GM18505 (cell line): ENCODE data around the gene KCND3.

ENCODE experiments used
- ATAC-seq: cut with Tn5 transposase; IDR thresholded peaks from one replicate; pipeline ENCODE4 v1.9.1; 2021; ENCODE audit not compliant: unreplicated experiment
- POLR2A ChIP-seq: IDR thresholded peaks from 4 replicates; pipeline ENCODE4 v1.6.1; 2011; ENCODE audit warnings: borderline replicate concordance; ENCODE audit not compliant: insufficient read depth, insufficient read length; ENCODE audit errors: extremely low read depth

The KCND3 gene

GRCh38 chr1:111776861-111777260 lies 212.6 kb downstream of the KCND3 start:
- no peak for ATAC-seq
- TF ChIP-seq POLR2A: no peak

- ATAC-seq: no peak
- no peak for TF ChIP-seq POLR2A
Measured at GRCh38 chr1:111776391-111776790, 213.1 kb downstream of the KCND3 start.

DNA sequence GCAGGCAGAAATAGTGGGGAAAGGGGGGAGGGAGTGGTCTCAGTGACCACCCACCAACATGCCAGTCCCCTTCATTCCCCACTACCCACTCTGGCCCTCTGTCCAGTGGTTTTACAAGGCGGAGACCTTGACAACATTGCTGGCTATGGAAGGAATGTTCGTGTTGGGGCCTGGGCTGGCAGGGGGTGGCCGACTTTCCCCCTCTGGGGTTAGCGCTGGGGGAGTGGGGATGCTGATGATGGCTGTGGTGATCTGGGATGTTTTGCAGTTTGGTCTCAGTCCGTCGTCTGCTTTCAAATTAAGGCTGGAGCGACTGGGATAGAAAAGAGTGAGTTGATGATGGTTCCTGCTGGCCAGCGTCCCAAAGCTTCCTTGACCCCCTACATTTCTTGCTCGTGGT lies 213.5 kb downstream of the KCND3 start:
- ATAC-seq: no peak
- no peak for TF ChIP-seq POLR2A

- TF ChIP-seq POLR2A: no peak
- no peak for ATAC-seq
Measured at GRCh38 chr1:111770916-111771315, 218.6 kb downstream of the KCND3 start.

DNA sequence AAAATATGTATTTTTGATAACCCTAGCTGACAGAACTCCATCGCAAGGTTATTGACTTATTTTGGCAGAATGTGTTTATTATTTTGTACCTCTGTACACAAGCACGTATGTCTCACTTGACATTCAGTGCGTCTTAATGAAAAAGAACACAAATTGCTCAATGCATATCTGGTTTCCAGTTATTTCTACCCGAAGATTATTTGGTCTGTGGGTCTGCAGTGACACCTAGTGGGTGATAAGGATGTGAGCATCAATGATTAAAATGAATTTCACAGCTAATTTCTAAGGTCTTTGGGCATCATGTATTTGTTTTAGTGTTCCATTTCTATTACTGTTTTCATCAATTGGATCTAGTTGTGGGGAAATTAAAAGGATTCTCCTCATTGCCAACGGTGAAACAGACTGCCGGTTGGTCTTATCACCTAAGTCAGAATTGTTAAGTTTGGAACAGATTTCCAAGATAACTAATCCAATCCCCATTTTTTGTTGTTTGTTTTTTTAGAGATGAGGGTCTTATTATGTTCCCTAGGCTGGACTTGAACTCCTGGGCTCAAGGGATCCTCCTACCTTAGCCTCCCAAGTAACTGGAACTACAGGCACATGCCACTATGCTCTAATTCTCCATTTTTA lies 219.8 kb downstream of the KCND3 start:
- ATAC-seq: no peak
- no peak for TF ChIP-seq POLR2A

- no peak for ATAC-seq
- TF ChIP-seq POLR2A: no peak
Measured at GRCh38 chr1:111768625-111769024, 220.8 kb downstream of the KCND3 start.

DNA sequence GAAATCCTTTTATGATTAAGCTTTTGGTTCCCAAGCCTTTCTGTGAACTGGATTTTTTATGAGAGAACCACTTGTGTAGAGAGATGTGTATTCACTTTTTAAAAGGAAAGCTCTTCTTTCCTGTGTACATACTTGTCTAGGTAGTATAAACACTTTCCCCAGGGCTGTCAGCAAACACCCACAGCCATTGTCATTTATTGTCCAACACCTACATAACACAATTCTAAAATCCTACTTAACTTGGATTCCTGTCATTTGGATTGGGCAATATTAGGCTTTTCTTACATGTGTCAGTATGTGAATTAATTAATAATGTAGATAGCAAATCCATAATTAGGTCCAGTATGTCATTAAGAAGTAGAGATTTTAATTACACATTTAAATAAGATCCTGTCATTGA lies 221.4 kb downstream of the KCND3 start:
- no peak for TF ChIP-seq POLR2A
- ATAC-seq: no peak

DNA sequence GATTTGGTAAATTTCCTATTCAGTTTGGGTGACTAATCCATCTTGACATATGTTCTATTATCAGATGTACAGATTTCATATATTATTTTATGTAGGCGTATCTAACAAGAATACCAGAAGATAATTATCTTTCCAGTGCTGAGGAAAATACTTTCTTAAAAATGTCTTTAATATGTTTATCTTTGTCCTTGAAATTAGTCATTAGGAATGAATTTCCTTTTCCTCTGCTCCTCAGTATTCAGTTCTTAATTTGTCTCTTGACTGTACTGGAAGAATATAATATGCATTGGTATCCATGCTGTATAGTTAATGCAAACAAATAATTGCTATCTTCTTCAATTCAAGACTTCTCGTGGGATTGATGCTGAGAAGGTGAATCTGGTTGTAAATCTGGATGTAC lies 227.1 kb downstream of the KCND3 start:
- ATAC-seq: no peak

DNA sequence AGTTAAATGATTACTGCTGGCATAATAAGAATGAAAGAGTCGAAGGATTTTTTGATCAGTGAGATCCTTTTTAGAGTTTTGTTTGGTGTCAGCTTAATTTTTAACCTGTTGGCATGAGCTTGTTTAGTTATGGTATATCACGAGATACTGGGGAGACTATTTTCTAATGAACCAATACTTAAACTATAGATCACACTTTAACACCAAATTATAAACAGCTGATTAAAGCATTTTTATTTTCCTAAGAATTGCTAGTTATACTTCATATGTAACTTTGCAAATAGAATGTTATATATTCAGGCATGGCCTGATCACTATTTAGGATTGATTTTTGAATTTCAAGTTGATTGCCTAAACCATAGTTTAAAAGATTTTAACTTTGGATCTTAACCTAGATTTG lies 227.8 kb downstream of the KCND3 start:
- no peak for TF ChIP-seq POLR2A
- no peak for ATAC-seq

More for the DNA sequence above, 227.1 kb downstream of the KCND3 start:
- TF ChIP-seq POLR2A: no peak

DNA sequence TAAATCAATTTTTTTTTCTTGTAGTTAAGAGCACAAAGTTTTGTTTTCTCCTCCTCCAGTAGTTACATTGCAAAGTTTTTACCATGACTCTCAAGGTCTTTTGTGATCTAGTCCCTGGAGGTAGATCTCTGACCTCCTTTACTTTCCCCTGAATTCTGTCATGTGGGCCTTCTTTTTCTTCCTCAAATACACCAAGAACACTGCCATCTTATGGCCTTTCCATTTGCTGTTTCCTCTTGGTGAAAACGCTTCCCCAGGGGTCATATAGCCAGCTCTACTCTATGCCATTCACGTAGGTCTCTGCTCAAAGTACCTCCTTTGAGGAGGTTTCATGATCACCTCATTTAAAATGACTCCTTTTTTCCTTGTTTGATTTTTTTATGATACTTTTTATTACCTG lies 231.1 kb downstream of the KCND3 start:
- TF ChIP-seq POLR2A: no peak
- no peak for ATAC-seq

DNA sequence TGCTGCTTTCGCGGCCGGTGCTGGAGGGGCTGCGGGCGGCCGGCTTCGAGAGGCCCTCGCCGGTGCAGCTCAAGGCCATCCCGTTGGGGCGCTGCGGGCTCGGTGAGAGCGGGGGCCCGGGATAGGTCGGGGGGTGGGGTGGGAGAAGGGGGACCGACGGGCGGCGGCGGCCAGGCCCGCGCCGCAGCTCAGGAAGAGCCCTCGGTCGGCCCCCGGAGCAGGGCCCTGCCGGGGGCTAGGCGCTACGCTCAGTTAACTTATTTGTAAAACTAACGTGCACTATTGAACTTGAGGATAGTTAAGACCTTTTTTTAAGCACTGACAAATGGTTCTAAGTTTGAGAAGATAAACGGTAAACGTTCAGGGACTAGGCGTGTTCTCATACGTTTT lies 233.3 kb downstream of the KCND3 start:
- no peak for TF ChIP-seq POLR2A
- no peak for ATAC-seq

GRCh38 chr1:111755331-111756123 lies 233.9 kb downstream of the KCND3 start, which contains the start of gene DDX20:
DDX20 (plus strand) TSS chr1:111755901; CDS start chr1:111755925, 24 bp downstream.
- ATAC-seq: peak; percentile 89
- peak; percentile 90 for TF ChIP-seq POLR2A

- peak; percentile 12 for ATAC-seq
Measured at GRCh38 chr1:111754984-111755330, 234.5 kb downstream of the KCND3 start.

GRCh38 chr1:111751906-111752575 lies 237.4 kb downstream of the KCND3 start:
- no peak for TF ChIP-seq POLR2A

More at GRCh38 chr1:111754984-111755330, 234.5 kb downstream of the KCND3 start:
- TF ChIP-seq POLR2A: no peak

More at GRCh38 chr1:111751906-111752575, 237.4 kb downstream of the KCND3 start:
- no peak for ATAC-seq
